Uterus (tissue), 4 donors: ENCODE results near the gene PRG2. TPM values are rescaled to one million over a fixed set of nuclear protein-coding genes. Genes with fewer than 3 reads are reported as not detected.

Experiments
- DNase-seq, 2 donors: peaks; one replicate each; pipeline ENCODE4 v3.0.0-alpha.2; 2019 to 2020
- H3K27ac ChIP-seq, 2 donors: fragments of 200-600 bp; sonication (generic); 1 replicate in 1 of 2; 2 replicates in 1 of 2; pipeline ENCODE4 v1.5.1; 2016 to 2018
- H3K27me3 ChIP-seq, 2 donors: fragments of 200-600 bp; sonication (generic); one replicate each; pipeline ENCODE4 v1.5.1; 2018 to 2019; ENCODE audit warnings: control low read depth in 1 of 2
- H3K36me3 ChIP-seq, 2 donors: fragments of 200-600 bp; sonication (generic); one replicate each; pipeline ENCODE4 v1.5.1; 2019; ENCODE audit warnings: control low read depth in 1 of 2
- H3K4me1 ChIP-seq, 2 donors: fragments of 200-600 bp; sonication (generic); one replicate each; pipeline ENCODE4 v1.5.1; 2018 to 2019; ENCODE audit warnings: control low read depth in 1 of 2
- H3K4me3 ChIP-seq, 2 donors: fragments of 200-600 bp; sonication (generic); 1 replicate in 1 of 2; 2 replicates in 1 of 2; pipeline ENCODE4 v1.5.1; 2018 to 2019; ENCODE audit warnings: mild to moderate bottlenecking in 1 of 2
- H3K9me3 ChIP-seq, 2 donors: fragments of 200-600 bp; sonication (generic); one replicate each; pipeline ENCODE4 v1.5.1; 2019; ENCODE audit warnings: control low read depth in 1 of 2
- CTCF ChIP-seq, 4 experiments: fragments of 200-600 bp in 2 of 4; fragments of 450-650 bp in 2 of 4; sonication (generic) in 2 of 4; IDR thresholded peaks; one replicate each; pipeline ENCODE4 v1.5.1; 2016 to 2019; ENCODE audit warnings: antibody characterized with exemption in 4 of 4, mild to moderate bottlenecking in 2 of 4, moderate library complexity in 1 of 4
- POLR2A ChIP-seq, 2 donors: fragments of 450-650 bp; IDR thresholded peaks; one replicate each; pipeline ENCODE4 v1.6.1; 2016; ENCODE audit warnings: antibody characterized with exemption in 2 of 2, mild to moderate bottlenecking in 1 of 2, moderate library complexity in 1 of 2
- intact Hi-C: fragments of 100-400 bp; cut with DNase I; formaldehyde crosslinking; loops from one replicate; pipeline ENCODE4 v1.15.1; 2023; ENCODE audit warnings: low total_unique reads
- total RNA-seq, 4 donors: library from RNA; depleted of rRNA in 3 of 4; stranded (reverse); fragments of >200 nt in 3 of 4; gene quantifications; one replicate each; pipeline versions ENCODE4 v1.1.0 to v1.2.4, GENCODE V29; 2014 to 2023
- donor health status: DM: yes; HTN: yes; CAD: no.

Gene PRG2
- total RNA-seq, 4 donors from 2014 or later, result 0.21 TPM; not detected in 3

- intact Hi-C loops, result no loop called here
- Histone ChIP-seq H3K36me3 (no peaks in the 10 kb centered on the region), H3K4me1 (no peaks in the 10 kb centered on the region), H3K4me3 (no peak overlapping the region), H3K9me3 (no peaks in the 10 kb centered on the region), H3K27ac (no peak overlapping the region), H3K27me3 (no peaks in the 10 kb centered on the region)
- DNase-seq, result no peak
- TF ChIP-seq POLR2A (IDR thresholded peaks at IDR 0.05), result no peak
Measured at GRCh38 chr11:57377107-57377506, 13.3 kb downstream of the PRG2 start.

- intact Hi-C loops, result no loop called here
- no peak for DNase-seq
- no peak overlapping the region for H3K4me3 ChIP-seq
- TF ChIP-seq CTCF (IDR thresholded peaks at IDR 0.05) (no peak), POLR2A (IDR thresholded peaks at IDR 0.05) (no peak)
- no peaks in the 10 kb centered on the region for H3K9me3 ChIP-seq
- no peak overlapping the region for H3K27ac ChIP-seq
- no peaks in the 10 kb centered on the region for H3K4me1 ChIP-seq
- no peaks in the 10 kb centered on the region for H3K27me3 ChIP-seq
- H3K36me3 ChIP-seq, result no peaks in the 10 kb centered on the region
Measured at GRCh38 chr11:57376095-57377090, 14.1 kb downstream of the PRG2 start.

GRCh38 chr11:57375490-57375889, 15.0 kb downstream of the PRG2 start:
- H3K4me1 ChIP-seq, result no peaks in the 10 kb centered on the region
- no peak overlapping the region for H3K27ac ChIP-seq
- no peak for TF ChIP-seq POLR2A (IDR thresholded peaks at IDR 0.05)
- no peak for TF ChIP-seq CTCF (IDR thresholded peaks at IDR 0.05)
- H3K9me3 ChIP-seq, result no peaks in the 10 kb centered on the region
- intact Hi-C loops, result no loop called here
- H3K36me3 ChIP-seq, result no peaks in the 10 kb centered on the region
- H3K4me3 ChIP-seq, result no peak overlapping the region
- no peaks in the 10 kb centered on the region for H3K27me3 ChIP-seq
- no peak for DNase-seq

- no peak for DNase-seq
- intact Hi-C loops, result no loop called here
- TF ChIP-seq CTCF (IDR thresholded peaks at IDR 0.05), result no peak
- no peak for TF ChIP-seq POLR2A (IDR thresholded peaks at IDR 0.05)
- no peaks in the 10 kb centered on the region for H3K4me1 ChIP-seq
- H3K27me3 ChIP-seq, result no peaks in the 10 kb centered on the region
- no peaks in the 10 kb centered on the region for H3K36me3 ChIP-seq
- H3K27ac ChIP-seq, result no peak overlapping the region
- H3K9me3 ChIP-seq, result no peaks in the 10 kb centered on the region
- H3K4me3 ChIP-seq, result no peak overlapping the region
Measured at GRCh38 chr11:57374966-57375365, 15.5 kb downstream of the PRG2 start.

- TF ChIP-seq POLR2A (IDR thresholded peaks at IDR 0.05), result no peak
- no peak for TF ChIP-seq CTCF (IDR thresholded peaks at IDR 0.05)
- no peaks in the 10 kb centered on the region for H3K27me3 ChIP-seq
- intact Hi-C loops, result no loop called here
- no peaks in the 10 kb centered on the region for H3K9me3 ChIP-seq
- no peaks in the 10 kb centered on the region for H3K36me3 ChIP-seq
- DNase-seq, result no peak
- H3K4me1 ChIP-seq, result no peaks in the 10 kb centered on the region
- no peak overlapping the region for H3K4me3 ChIP-seq
- H3K27ac ChIP-seq, result no peak overlapping the region
Measured at GRCh38 chr11:57373146-57373545, 17.3 kb downstream of the PRG2 start.
